Neural cell (in vitro differentiated cells): ENCODE results near the gene FAF1. TPM values are rescaled to one million over a fixed set of nuclear protein-coding genes. Genes with fewer than 3 reads are reported as not detected.

ENCODE experiments used
- H2AFZ ChIP-seq: fragments of 200-600, 300-800 bp; sonication (generic), shearing (Covaris generic); 2 replicates; pipeline ENCODE4 v1.6.0; 2014; ENCODE audit warnings: low read depth, mild to moderate bottlenecking, antibody characterized with exemption, low read length, moderate library complexity
- H3F3A ChIP-seq: fragments of 200-600 bp; shearing (Covaris generic); 2 replicates; pipeline ENCODE4 v1.6.1; 2016; ENCODE audit warnings: mild to moderate bottlenecking, moderate library complexity, mixed read lengths, antibody characterized with exemption, low read length; ENCODE audit not compliant: insufficient read depth, poor library complexity, severe bottlenecking
- H3K27ac ChIP-seq: fragments of 200-600, 300-800 bp; sonication (generic), shearing (Covaris generic); 2 replicates; pipeline ENCODE4 v1.5.1; 2014; ENCODE audit warnings: mild to moderate bottlenecking, low read length, moderate library complexity
- H3K27me3 ChIP-seq: fragments of 300-800, 200-600 bp; sonication (generic), shearing (Covaris generic); 2 replicates; pipeline ENCODE4 v1.6.0; 2014; ENCODE audit warnings: mild to moderate bottlenecking, low read depth, low read length, moderate library complexity; ENCODE audit not compliant: insufficient read depth
- H3K36me3 ChIP-seq: fragments of 300-800, 200-600 bp; sonication (generic), shearing (Covaris generic); 2 replicates; pipeline ENCODE4 v1.5.1; 2014; ENCODE audit warnings: mild to moderate bottlenecking, antibody characterized with exemption, low read length, moderate library complexity; ENCODE audit not compliant: insufficient read depth
- H3K4me2 ChIP-seq: fragments of 300-800, 200-600 bp; sonication (generic), shearing (Covaris generic); 2 replicates; pipeline ENCODE4 v1.6.0; 2014; ENCODE audit warnings: mild to moderate bottlenecking, low read length
- H3K4me3 ChIP-seq: fragments of 300-800, 200-600 bp; sonication (generic), shearing (Covaris generic); 2 replicates; pipeline ENCODE4 v1.5.1; 2014; ENCODE audit warnings: mild to moderate bottlenecking, low read length, moderate library complexity
- H3K79me2 ChIP-seq: fragments of 200-600 bp; shearing (Covaris generic); replicated peaks from 2 replicates; pipeline ENCODE4 v1.6.0; 2014; ENCODE audit warnings: mild to moderate bottlenecking, low read length, moderate library complexity; ENCODE audit not compliant: insufficient read depth
- H3K9ac ChIP-seq: fragments of 300-800, 200-600 bp; sonication (generic), shearing (Covaris generic); 2 replicates; pipeline ENCODE4 v1.6.1; 2016; ENCODE audit warnings: mild to moderate bottlenecking, low read length, mixed read lengths
- H3K9me2 ChIP-seq: fragments of 200-600 bp; shearing (Covaris generic); 2 replicates; pipeline ENCODE4 v1.6.1; 2016; ENCODE audit warnings: mild to moderate bottlenecking, low read length, mixed read lengths; ENCODE audit not compliant: insufficient read depth
- H3K9me3 ChIP-seq: fragments of 200-600, 300-800 bp; sonication (generic), shearing (Covaris generic); 2 replicates; pipeline ENCODE4 v1.6.1; 2016; ENCODE audit warnings: mild to moderate bottlenecking, mixed run types, low read length, moderate library complexity, mixed read lengths
- H4K20me1 ChIP-seq: fragments of 200-600 bp; shearing (Covaris generic); 2 replicates; pipeline ENCODE4 v1.6.1; 2016; ENCODE audit warnings: mild to moderate bottlenecking, mixed run types; ENCODE audit not compliant: insufficient read depth
- CTCF ChIP-seq: fragments of 450-650 bp; IDR thresholded peaks from 2 replicates; pipeline ENCODE4 v1.5.1; 2014; ENCODE audit warnings: antibody characterized with exemption, mild to moderate bottlenecking, moderate library complexity; ENCODE audit not compliant: poor library complexity, severe bottlenecking
- EP300 ChIP-seq: fragments of 450-650 bp; conservative IDR thresholded peaks from 2 replicates; pipeline ENCODE4 v1.6.1; 2014; ENCODE audit warnings: antibody characterized with exemption, mild to moderate bottlenecking, moderate library complexity; ENCODE audit not compliant: poor library complexity, severe bottlenecking
- EZH2 ChIP-seq: fragments of 200-600, 300-800 bp; shearing (Covaris generic), sonication (generic); IDR thresholded peaks from 2 replicates; pipeline ENCODE4 v1.6.1; 2014; ENCODE audit warnings: antibody characterized with exemption, low read length, borderline replicate concordance, mild to moderate bottlenecking; ENCODE audit not compliant: insufficient read depth, poor library complexity, severe bottlenecking
- MXI1 ChIP-seq: fragments of 450-650 bp; conservative IDR thresholded peaks from 2 replicates; pipeline ENCODE4 v1.6.1; 2014; ENCODE audit warnings: antibody characterized with exemption, mild to moderate bottlenecking; ENCODE audit not compliant: poor library complexity, severe bottlenecking
- POLR2AphosphoS5 ChIP-seq: IDR thresholded peaks from 2 replicates; pipeline ENCODE4 v1.6.1; 2012
- RAD21 ChIP-seq: fragments of 450-650 bp; conservative IDR thresholded peaks from 2 replicates; pipeline ENCODE4 v1.6.1; 2014; ENCODE audit warnings: antibody characterized with exemption, mild to moderate bottlenecking, moderate library complexity
- REST ChIP-seq: IDR thresholded peaks from 2 replicates; pipeline ENCODE4 v1.6.1; 2012; ENCODE audit warnings: borderline replicate concordance
- SMC3 ChIP-seq: fragments of 450-650 bp; conservative IDR thresholded peaks from 2 replicates; pipeline ENCODE4 v1.6.1; 2014; ENCODE audit warnings: antibody characterized with exemption, mild to moderate bottlenecking, moderate library complexity; ENCODE audit not compliant: poor library complexity
- TAF1 ChIP-seq: IDR thresholded peaks from 2 replicates; pipeline ENCODE4 v1.6.1; 2012; ENCODE audit warnings: low read depth
- polyA plus RNA-seq: library from polyadenylated mRNA; depleted of rRNA; stranded (reverse); fragments of >200 nt; gene quantifications from 2 replicates; pipeline ENCODE4 v1.2.3, GENCODE V29; 2014

Gene FAF1
- polyA plus RNA-seq, 1 donor from 2014 or later, result 52.1 TPM

- no peaks in the 10 kb centered on the region for H3K79me2 ChIP-seq
- H3K4me3 ChIP-seq, result no peak overlapping the region
- no peaks in the 10 kb centered on the region for H3F3A ChIP-seq
- H3K27me3 ChIP-seq, result no peaks in the 10 kb centered on the region
- no peak overlapping the region for H2AFZ ChIP-seq
- no peaks in the 10 kb centered on the region for H4K20me1 ChIP-seq
- H3K27ac ChIP-seq, result no peak overlapping the region
- no peaks in the 10 kb centered on the region for H3K36me3 ChIP-seq
- no peaks in the 10 kb centered on the region for H3K9me3 ChIP-seq
- no peak overlapping the region for H3K4me2 ChIP-seq
- TF ChIP-seq CTCF (no peak), EZH2 (no peak), POLR2AphosphoS5 (no peak), SMC3 (no peak), REST (no peak), TAF1 (no peak), MXI1 (no peak), EP300 (no peak)
- no peaks in the 10 kb centered on the region for H3K9me2 ChIP-seq
- H3K9ac ChIP-seq, result no peak overlapping the region
Measured at GRCh38 chr1:50562106-50562505, 398.0 kb downstream of the FAF1 start.

- TF ChIP-seq TAF1, result no peak
- TF ChIP-seq EP300, result no peak
- TF ChIP-seq EZH2, result no peak
- no peak for TF ChIP-seq MXI1
- no peak for TF ChIP-seq RAD21
- TF ChIP-seq REST, result no peak
- TF ChIP-seq CTCF, result no peak
- no peak for TF ChIP-seq POLR2AphosphoS5
- no peak for TF ChIP-seq SMC3
- H3K9me3 ChIP-seq, result no peaks in the 10 kb centered on the region
- H3K4me3 ChIP-seq, result no peak overlapping the region
- H3K27me3 ChIP-seq, result no peaks in the 10 kb centered on the region
- H3K79me2 ChIP-seq, result no peaks in the 10 kb centered on the region
- H3K9ac ChIP-seq, result no peak overlapping the region
- H4K20me1 ChIP-seq, result no peaks in the 10 kb centered on the region
- no peak overlapping the region for H2AFZ ChIP-seq
- H3K36me3 ChIP-seq, result no peaks in the 10 kb centered on the region
- no peaks in the 10 kb centered on the region for H3K9me2 ChIP-seq
- H3K4me2 ChIP-seq, result no peak overlapping the region
- no peak overlapping the region for H3K27ac ChIP-seq
- no peaks in the 10 kb centered on the region for H3F3A ChIP-seq
Measured at GRCh38 chr1:50559421-50559820, 400.6 kb downstream of the FAF1 start.
